Keratinocyte (primary cell): ENCODE measurements around the gene PHYHIPL. TPM values are rescaled to one million over a fixed set of nuclear protein-coding genes. Genes with fewer than 3 reads are reported as not detected.

Source experiments
- DNase-seq: peaks from one replicate; pipeline ENCODE4 v3.0.0-alpha.2; 2011; ENCODE audit warnings: low read depth, missing footprints, low spot score
- FAIRE-seq: peaks from 2 replicates; lab custom pipeline; 2011; peaks lifted over from hg19 to GRCh38; lab: Jason Lieb, UNC
- H2AFZ ChIP-seq: 2 replicates; pipeline ENCODE4 v1.6.0; 2012; ENCODE audit warnings: low read length, control low read depth, inconsistent platforms; ENCODE audit not compliant: control insufficient read depth
- H3K27ac ChIP-seq: 2 replicates; pipeline ENCODE4 v1.5.1; 2011; ENCODE audit warnings: low read length; ENCODE audit not compliant: control insufficient read depth, insufficient read depth
- H3K27me3 ChIP-seq: 3 replicates; pipeline ENCODE4 v1.6.0; 2011; ENCODE audit warnings: low read length; ENCODE audit not compliant: control insufficient read depth, insufficient read depth; ENCODE audit errors: extremely low read depth
- H3K36me3 ChIP-seq, 2 experiments: 2 replicates in 1 of 2; 3 replicates in 1 of 2; pipeline ENCODE4 v1.5.1; 2011; ENCODE audit warnings: low read length in 2 of 2, mild to moderate bottlenecking in 1 of 2; ENCODE audit not compliant: control insufficient read depth in 2 of 2, insufficient read depth in 2 of 2; ENCODE audit errors: extremely low read depth in 1 of 2
- H3K4me1 ChIP-seq: 3 replicates; pipeline ENCODE4 v1.5.1; 2011; ENCODE audit warnings: low read length; ENCODE audit not compliant: control insufficient read depth, insufficient read depth; ENCODE audit errors: extremely low read depth
- H3K4me2 ChIP-seq: 3 replicates; pipeline ENCODE4 v1.6.0; 2011; ENCODE audit warnings: low read depth, low read length; ENCODE audit not compliant: control insufficient read depth, insufficient read depth; ENCODE audit errors: extremely low read depth
- H3K4me3 ChIP-seq, 3 experiments: fragments of 200-600 bp in 1 of 3; sonication (generic) in 1 of 3; 2 replicates in 2 of 3; 3 replicates in 1 of 3; pipeline ENCODE4 v1.5.1; 2011 to 2016; ENCODE audit warnings: low read length in 3 of 3, mild to moderate bottlenecking in 3 of 3, control low read depth in 2 of 3, inconsistent platforms in 1 of 3, low read depth in 1 of 3, mixed read lengths in 1 of 3, mixed run types in 1 of 3, moderate library complexity in 1 of 3; ENCODE audit not compliant: control insufficient read depth in 2 of 3, insufficient read depth in 2 of 3; ENCODE audit errors: extremely low read depth in 1 of 3
- H3K79me2 ChIP-seq: 2 replicates; pipeline ENCODE4 v1.6.0; 2012; ENCODE audit warnings: low read length; ENCODE audit not compliant: control insufficient read depth, insufficient read depth
- H3K9ac ChIP-seq: 3 replicates; pipeline ENCODE4 v1.6.0; 2011; ENCODE audit warnings: low read length; ENCODE audit not compliant: control insufficient read depth, insufficient read depth; ENCODE audit errors: extremely low read depth
- H3K9me1 ChIP-seq: 3 replicates; pipeline ENCODE4 v1.6.0; 2011; ENCODE audit warnings: low read length; ENCODE audit not compliant: control insufficient read depth, insufficient read depth; ENCODE audit errors: extremely low read depth
- H3K9me3 ChIP-seq: 2 replicates; pipeline ENCODE4 v1.5.1; 2012; ENCODE audit warnings: low read depth, low read length; ENCODE audit not compliant: control insufficient read depth
- H4K20me1 ChIP-seq: 3 replicates; pipeline ENCODE4 v1.6.0; 2011; ENCODE audit warnings: low read length; ENCODE audit not compliant: control insufficient read depth, insufficient read depth; ENCODE audit errors: extremely low read depth
- CTCF ChIP-seq, 3 experiments: IDR thresholded peaks in 1 of 3; conservative IDR thresholded peaks in 1 of 3; optimal IDR thresholded peaks in 1 of 3; 2 replicates in 2 of 3; 3 replicates in 1 of 3; pipeline versions ENCODE3 to v1.5.1; 2011; ENCODE audit warnings: low read length in 3 of 3, mild to moderate bottlenecking in 3 of 3, moderate library complexity in 2 of 3, control low read depth in 1 of 3, inconsistent platforms in 1 of 3; ENCODE audit not compliant: insufficient read depth in 2 of 3; ENCODE audit errors: extremely low read depth in 1 of 3
- EZH2 ChIP-seq: IDR thresholded peaks from one replicate; pipeline ENCODE4 v1.6.1; 2012; ENCODE audit warnings: inconsistent platforms, mild to moderate bottlenecking, low read length, moderate library complexity
- dilution Hi-C: fragments of 300-500 bp; cut with MboI; formaldehyde crosslinking; loops from one replicate; pipeline ENCODE4 v1.7.0; 2020; ENCODE audit warnings: low sequenced_read_pairs; ENCODE audit not compliant: extremely low pct_ligation_motif_present
- polyA plus RNA-seq, 5 experiments: library from polyadenylated mRNA; depleted of rRNA in 3 of 5; stranded (reverse) in 3 of 5; stranded (forward) in 1 of 5; unstranded in 1 of 5; fragments of >200 nt; gene quantifications; 1 replicate in 1 of 5; 2 replicates in 3 of 5; 3 replicates in 1 of 5; pipeline versions ENCODE4 v1.2.1 to v1.2.3, GENCODE V29; 2011 to 2012; ENCODE audit warnings: missing spikeins in 2 of 5, low read depth in 1 of 5, low replicate concordance in 1 of 5

Gene PHYHIPL
- polyA plus RNA-seq, 1 donor (not counting 4 experiments of a cell fraction or from before 2014, with no cell fraction given): 0.12 TPM

- Histone ChIP-seq H3K4me3 (no peak overlapping the region), H3K36me3 (no peaks in the 10 kb centered on the region), H2AFZ (no peak overlapping the region), H3K27ac (no peak overlapping the region), H4K20me1 (no peaks in the 10 kb centered on the region), H3K9ac (no peak overlapping the region), H3K4me2 (no peak overlapping the region), H3K9me3 (no peaks in the 10 kb centered on the region), H3K79me2 (no peaks in the 10 kb centered on the region), H3K9me1 (no peaks in the 10 kb centered on the region), H3K27me3 (no peaks in the 10 kb centered on the region), H3K4me1 (no peaks in the 10 kb centered on the region)
- TF ChIP-seq EZH2: no peak
- no peak for TF ChIP-seq CTCF (optimal IDR thresholded peaks at IDR 0.05 in 1 of 3, IDR thresholded peaks at IDR 0.05 in 1 of 3, conservative IDR thresholded peaks at IDR 0.05 in 1 of 3; ENCODE audit: extremely low read depth in 1 of 3, insufficient read depth in 2 of 3, low read length in 3 of 3)
- no peak for DNase-seq
- dilution Hi-C loops: no loop called here
- no peak for FAIRE-seq
Observed at GRCh38 chr10:59258890-59259289, 82.4 kb downstream of the PHYHIPL start.

- no peak overlapping the region for H3K4me3 ChIP-seq
- no peak overlapping the region for H2AFZ ChIP-seq
- H3K4me1 ChIP-seq: no peaks in the 10 kb centered on the region
- no peaks in the 10 kb centered on the region for H3K27me3 ChIP-seq
- H3K4me2 ChIP-seq: no peak overlapping the region
- no peaks in the 10 kb centered on the region for H3K36me3 ChIP-seq
- no peak for FAIRE-seq
- no peaks in the 10 kb centered on the region for H3K9me3 ChIP-seq
- no peak overlapping the region for H3K9ac ChIP-seq
- TF ChIP-seq EZH2 (no peak), CTCF (optimal IDR thresholded peaks at IDR 0.05 in 1 of 3, IDR thresholded peaks at IDR 0.05 in 1 of 3, conservative IDR thresholded peaks at IDR 0.05 in 1 of 3; ENCODE audit: extremely low read depth in 1 of 3, insufficient read depth in 2 of 3, low read length in 3 of 3) (no peak)
- no peaks in the 10 kb centered on the region for H3K9me1 ChIP-seq
- dilution Hi-C loops: no loop called here
- no peaks in the 10 kb centered on the region for H3K79me2 ChIP-seq
- no peak overlapping the region for H3K27ac ChIP-seq
- H4K20me1 ChIP-seq: no peaks in the 10 kb centered on the region
- no peak for DNase-seq
Observed at GRCh38 chr10:59265141-59265540, 88.7 kb downstream of the PHYHIPL start.
